GM21619 (cell line): ENCODE data around the gene MED14.
"Not testable (repeated sequence)": the region's sequence is repeated elsewhere in the genome, so short reads cannot be mapped to it uniquely, and the experiment has no call there.

Experiments used
- ATAC-seq: cut with Tn5 transposase; IDR thresholded peaks from one replicate; pipeline ENCODE4 v1.9.1; 2021; ENCODE audit not compliant: unreplicated experiment

MED14 gene

GRCh38 chrX:40735325-40736169 lies at the start of gene MED14:
Gene MED14, minus strand, starts transcription at chrX:40735542. Its CDS starts 130 bp downstream, at chrX:40735412.
- peak; percentile 83 for ATAC-seq

GRCh38 chrX:40784516-40785151 lies 49.3 kb upstream of the MED14 start:
- no peak for ATAC-seq

- ATAC-seq: not testable (repeated sequence)
Measured at GRCh38 chrX:40782644-40783259, 47.4 kb upstream of the MED14 start.

- no peak for ATAC-seq
Measured at GRCh38 chrX:40780951-40781350, 45.6 kb upstream of the MED14 start.

GRCh38 chrX:40780082-40780481 lies 44.7 kb upstream of the MED14 start:
- ATAC-seq: no peak

- ATAC-seq: no peak
Measured at GRCh38 chrX:40778861-40779575, 43.7 kb upstream of the MED14 start.

GRCh38 chrX:40773809-40774208 lies 38.5 kb upstream of the MED14 start:
- no peak for ATAC-seq

- ATAC-seq: no peak
Measured at GRCh38 chrX:40773188-40773587, 37.8 kb upstream of the MED14 start.

GRCh38 chrX:40772290-40772689 lies 36.9 kb upstream of the MED14 start:
- no peak for ATAC-seq

- ATAC-seq: no peak
Measured at GRCh38 chrX:40761762-40762161, 26.4 kb upstream of the MED14 start.

GRCh38 chrX:40759374-40759773 lies 24.0 kb upstream of the MED14 start:
- ATAC-seq: no peak

GRCh38 chrX:40757058-40757457 lies 21.7 kb upstream of the MED14 start:
- ATAC-seq: no peak

GRCh38 chrX:40755291-40756249 lies 20.2 kb upstream of the MED14 start:
- no peak for ATAC-seq

GRCh38 chrX:40749681-40750494 lies 14.5 kb upstream of the MED14 start:
- peak; percentile 61 for ATAC-seq

- ATAC-seq: no peak
Measured at GRCh38 chrX:40748977-40749376, 13.6 kb upstream of the MED14 start.

GRCh38 chrX:40746521-40746920 lies 11.2 kb upstream of the MED14 start:
- ATAC-seq: no peak

GRCh38 chrX:40736170-40736505 lies 796 bp upstream of the MED14 start:
- no peak for ATAC-seq

- ATAC-seq: peak; percentile 7
Measured at GRCh38 chrX:40734971-40735324, 394 bp downstream of the MED14 start.

- no peak for ATAC-seq
Measured at GRCh38 chrX:40733706-40734105, 1.6 kb downstream of the MED14 start.

- ATAC-seq: not testable (repeated sequence)
Measured at GRCh38 chrX:40732499-40732898, 2.8 kb downstream of the MED14 start.
